GM21737 (cell line): ENCODE data around the gene WDR70.
"Not testable (repeated sequence)": the region's sequence is repeated elsewhere in the genome, so short reads cannot be mapped to it uniquely, and the experiment has no call there.

Experiments
- ATAC-seq: cut with Tn5 transposase; IDR thresholded peaks from one replicate; pipeline ENCODE4 v1.9.1; 2021; ENCODE audit warnings: mild to moderate bottlenecking, moderate library complexity; ENCODE audit not compliant: unreplicated experiment

WDR70 gene

GRCh38 chr5:37379100-37379628 is at the start of gene WDR70:
Gene WDR70 (plus strand): TSS chr5:37379318. CDS start chr5:37379368, 50 bp downstream.
- ATAC-seq = peak; percentile 96

- not testable (repeated sequence) for ATAC-seq
These were observed 44.4 kb upstream of the WDR70 start for GRCh38 chr5:37334754-37335153.

- ATAC-seq = not testable (repeated sequence)
These were observed 36.4 kb upstream of the WDR70 start for GRCh38 chr5:37342741-37343140.

GRCh38 chr5:37355161-37355560 is 24.0 kb upstream of the WDR70 start:
- no peak for ATAC-seq

GRCh38 chr5:37370550-37370863 is 8.6 kb upstream of the WDR70 start:
- no peak for ATAC-seq

GRCh38 chr5:37370864-37371726 is 8.0 kb upstream of the WDR70 start, which contains the start of gene NUP155:
Gene NUP155 (minus strand): TSS chr5:37371106. CDS start chr5:37370977, 129 bp downstream.
- ATAC-seq = peak; percentile 92

- ATAC-seq = no peak
These were observed 4.0 kb upstream of the WDR70 start for GRCh38 chr5:37375091-37375490.

- not testable (repeated sequence) for ATAC-seq
These were observed 1.1 kb upstream of the WDR70 start for GRCh38 chr5:37378066-37378465.

- no peak for ATAC-seq
These were observed 12.5 kb downstream of the WDR70 start for GRCh38 chr5:37391591-37391990.

GRCh38 chr5:37396352-37396751 is 17.2 kb downstream of the WDR70 start:
- no peak for ATAC-seq

GRCh38 chr5:37400501-37400900 is 21.4 kb downstream of the WDR70 start:
- no peak for ATAC-seq

- ATAC-seq = no peak
These were observed 33.4 kb downstream of the WDR70 start for GRCh38 chr5:37412515-37412914.

- not testable (repeated sequence) for ATAC-seq
These were observed 36.3 kb downstream of the WDR70 start for GRCh38 chr5:37415456-37415855.

- ATAC-seq = no peak
These were observed 38.2 kb downstream of the WDR70 start for GRCh38 chr5:37417347-37417746.

- ATAC-seq = no peak
These were observed 45.3 kb downstream of the WDR70 start for GRCh38 chr5:37424441-37424840.

GRCh38 chr5:37428044-37428443 is 48.9 kb downstream of the WDR70 start:
- ATAC-seq = no peak

GRCh38 chr5:37435261-37435660 is 56.1 kb downstream of the WDR70 start:
- ATAC-seq = no peak

- ATAC-seq = no peak
These were observed 57.2 kb downstream of the WDR70 start for GRCh38 chr5:37436146-37436934.

GRCh38 chr5:37437711-37438110 is 58.6 kb downstream of the WDR70 start:
- no peak for ATAC-seq

- ATAC-seq = not testable (repeated sequence)
These were observed 66.7 kb downstream of the WDR70 start for GRCh38 chr5:37445783-37446182.

- ATAC-seq = no peak
These were observed 69.8 kb downstream of the WDR70 start for GRCh38 chr5:37448941-37449340.

- not testable (repeated sequence) for ATAC-seq
These were observed 72.9 kb downstream of the WDR70 start for GRCh38 chr5:37451991-37452390.
